Measurements from ENCODE around the gene POLD2.

POLD2 gene

DNA sequence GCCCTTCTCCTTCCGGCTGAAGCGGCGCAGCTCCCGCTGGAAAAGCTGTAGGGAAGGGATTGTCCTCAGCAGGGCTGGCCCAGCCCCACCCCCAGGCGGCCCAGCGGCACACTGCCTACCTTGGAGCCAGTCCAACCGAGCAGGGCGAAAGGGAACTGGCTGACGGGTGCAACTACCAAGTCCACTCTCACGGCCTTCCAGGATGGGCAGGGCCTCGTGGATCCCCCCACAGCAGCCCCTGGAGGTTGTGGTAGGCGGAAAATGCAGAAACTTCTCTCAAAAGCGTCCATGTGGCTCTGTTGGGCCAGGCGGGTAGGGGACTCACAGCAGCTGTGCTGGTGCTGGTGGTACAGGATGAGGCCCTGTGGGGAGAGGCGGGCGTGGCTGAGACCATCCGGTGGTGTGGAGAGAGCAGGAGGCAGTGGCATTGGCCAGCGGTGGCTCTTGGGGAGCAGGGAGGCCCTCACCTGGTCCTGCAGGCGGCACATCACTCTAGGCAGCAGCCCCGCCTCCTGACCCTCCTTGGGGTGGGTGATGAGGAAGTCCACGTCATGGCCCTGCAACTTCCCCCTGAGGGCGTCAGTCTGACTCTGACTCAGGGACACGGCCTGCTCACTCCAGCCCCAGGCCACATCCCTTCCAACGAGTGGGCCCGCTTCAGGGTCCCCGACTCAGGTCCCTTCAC lies 49.5 kb downstream of the POLD2 start:
- no peak overlapping the region for H3K4me3 ChIP-seq (ENCODE audit: low read depth, low read length)
- TF ChIP-seq, protein P1, sequence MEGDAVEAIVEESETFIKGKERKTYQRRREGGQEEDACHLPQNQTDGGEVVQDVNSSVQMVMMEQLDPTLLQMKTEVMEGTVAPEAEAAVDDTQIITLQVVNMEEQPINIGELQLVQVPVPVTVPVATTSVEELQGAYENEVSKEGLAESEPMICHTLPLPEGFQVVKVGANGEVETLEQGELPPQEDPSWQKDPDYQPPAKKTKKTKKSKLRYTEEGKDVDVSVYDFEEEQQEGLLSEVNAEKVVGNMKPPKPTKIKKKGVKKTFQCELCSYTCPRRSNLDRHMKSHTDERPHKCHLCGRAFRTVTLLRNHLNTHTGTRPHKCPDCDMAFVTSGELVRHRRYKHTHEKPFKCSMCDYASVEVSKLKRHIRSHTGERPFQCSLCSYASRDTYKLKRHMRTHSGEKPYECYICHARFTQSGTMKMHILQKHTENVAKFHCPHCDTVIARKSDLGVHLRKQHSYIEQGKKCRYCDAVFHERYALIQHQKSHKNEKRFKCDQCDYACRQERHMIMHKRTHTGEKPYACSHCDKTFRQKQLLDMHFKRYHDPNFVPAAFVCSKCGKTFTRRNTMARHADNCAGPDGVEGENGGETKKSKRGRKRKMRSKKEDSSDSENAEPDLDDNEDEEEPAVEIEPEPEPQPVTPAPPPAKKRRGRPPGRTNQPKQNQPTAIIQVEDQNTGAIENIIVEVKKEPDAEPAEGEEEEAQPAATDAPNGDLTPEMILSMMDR (IDR thresholded peaks at IDR 0.05; ENCODE audit: low read depth, low read length) = no peak
- peak; percentile 38 for TF ChIP-seq POLR2A (IDR thresholded peaks at IDR 0.05; ENCODE audit: extremely low read depth, insufficient read length)
- DNase-seq (ENCODE audit: low read depth) = peak; percentile 85

DNA sequence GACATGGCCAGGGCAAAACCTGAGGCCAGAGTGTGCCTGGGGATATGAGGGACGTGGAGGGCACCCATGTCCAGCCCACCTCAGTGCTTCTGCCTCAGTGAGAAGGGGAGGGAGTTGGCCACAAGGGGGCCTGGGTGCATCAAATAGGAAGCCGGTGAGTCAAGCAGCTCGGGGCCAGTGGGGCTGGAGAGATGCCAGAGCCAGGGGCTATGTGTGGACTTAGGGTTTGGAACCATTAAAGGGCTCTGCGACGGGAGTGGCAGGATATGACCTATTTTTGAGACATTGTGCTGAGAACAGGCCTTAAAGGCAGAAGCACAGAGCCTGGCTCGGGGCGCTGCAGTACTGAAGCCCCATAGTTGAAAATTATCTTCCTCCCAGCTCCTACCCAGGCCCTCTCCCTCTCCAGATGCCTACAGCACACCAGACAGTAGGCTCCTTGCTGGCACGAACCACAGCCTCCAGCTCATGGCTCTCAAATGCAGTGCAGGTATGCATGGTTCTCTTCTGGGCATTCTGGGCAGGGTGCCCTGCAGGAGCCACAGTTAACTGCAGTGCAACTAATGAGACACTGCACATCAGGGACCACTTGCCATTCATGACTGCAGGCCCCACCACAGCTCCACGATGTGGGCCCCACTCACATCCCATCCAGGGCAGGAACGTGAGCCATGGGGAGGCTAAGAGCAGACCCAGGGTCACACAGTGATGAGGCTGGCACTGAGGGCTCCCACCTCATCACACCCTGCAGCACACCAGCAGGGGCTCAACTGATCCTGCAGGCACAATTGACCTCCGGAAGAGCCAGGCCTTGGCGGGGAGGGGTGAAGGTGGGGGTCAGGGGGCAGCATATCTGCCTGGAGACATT lies 50.8 kb downstream of the POLD2 start:
- peak; percentile 32 for TF ChIP-seq POLR2A (IDR thresholded peaks at IDR 0.05; ENCODE audit: extremely low read depth, insufficient read length)
- TF ChIP-seq, protein P1 (IDR thresholded peaks at IDR 0.05; ENCODE audit: low read depth, low read length) = peak; percentile 92
- TF ChIP-seq, protein P2, sequence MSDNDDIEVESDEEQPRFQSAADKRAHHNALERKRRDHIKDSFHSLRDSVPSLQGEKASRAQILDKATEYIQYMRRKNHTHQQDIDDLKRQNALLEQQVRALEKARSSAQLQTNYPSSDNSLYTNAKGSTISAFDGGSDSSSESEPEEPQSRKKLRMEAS (IDR thresholded peaks at IDR 0.05; ENCODE audit: low read depth, low read length) = no peak
- peak; percentile 83 for DNase-seq (ENCODE audit: low read depth)
- H3K4me3 ChIP-seq (ENCODE audit: low read depth, low read length) = no peak overlapping the region

GRCh38 chr7:44071726-44072363 lies 51.5 kb downstream of the POLD2 start:
- H3K4me3 ChIP-seq (ENCODE audit: low read depth, low read length) = no peak overlapping the region
- TF ChIP-seq POLR2A (IDR thresholded peaks at IDR 0.05; ENCODE audit: extremely low read depth, insufficient read length) (no peak), MYC (IDR thresholded peaks at IDR 0.05; ENCODE audit: low read depth, low read length) (no peak)
- TF ChIP-seq, protein P1 (IDR thresholded peaks at IDR 0.05; ENCODE audit: low read depth, low read length) = no peak
- TF ChIP-seq, protein P2 (IDR thresholded peaks at IDR 0.05; ENCODE audit: low read depth, low read length) = no peak
- no peak for DNase-seq (ENCODE audit: low read depth)

GRCh38 chr7:44068054-44068453 lies 55.3 kb downstream of the POLD2 start:
- DNase-seq (ENCODE audit: low read depth) = no peak
- TF ChIP-seq, protein P1 (IDR thresholded peaks at IDR 0.05; ENCODE audit: low read depth, low read length) = no peak
- TF ChIP-seq POLR2A (IDR thresholded peaks at IDR 0.05; ENCODE audit: extremely low read depth, insufficient read length) = no peak
- TF ChIP-seq, protein P2 (IDR thresholded peaks at IDR 0.05; ENCODE audit: low read depth, low read length) = no peak
- no peak for TF ChIP-seq MYC (IDR thresholded peaks at IDR 0.05; ENCODE audit: low read depth, low read length)
- no peak overlapping the region for H3K4me3 ChIP-seq (ENCODE audit: low read depth, low read length)

DNA sequence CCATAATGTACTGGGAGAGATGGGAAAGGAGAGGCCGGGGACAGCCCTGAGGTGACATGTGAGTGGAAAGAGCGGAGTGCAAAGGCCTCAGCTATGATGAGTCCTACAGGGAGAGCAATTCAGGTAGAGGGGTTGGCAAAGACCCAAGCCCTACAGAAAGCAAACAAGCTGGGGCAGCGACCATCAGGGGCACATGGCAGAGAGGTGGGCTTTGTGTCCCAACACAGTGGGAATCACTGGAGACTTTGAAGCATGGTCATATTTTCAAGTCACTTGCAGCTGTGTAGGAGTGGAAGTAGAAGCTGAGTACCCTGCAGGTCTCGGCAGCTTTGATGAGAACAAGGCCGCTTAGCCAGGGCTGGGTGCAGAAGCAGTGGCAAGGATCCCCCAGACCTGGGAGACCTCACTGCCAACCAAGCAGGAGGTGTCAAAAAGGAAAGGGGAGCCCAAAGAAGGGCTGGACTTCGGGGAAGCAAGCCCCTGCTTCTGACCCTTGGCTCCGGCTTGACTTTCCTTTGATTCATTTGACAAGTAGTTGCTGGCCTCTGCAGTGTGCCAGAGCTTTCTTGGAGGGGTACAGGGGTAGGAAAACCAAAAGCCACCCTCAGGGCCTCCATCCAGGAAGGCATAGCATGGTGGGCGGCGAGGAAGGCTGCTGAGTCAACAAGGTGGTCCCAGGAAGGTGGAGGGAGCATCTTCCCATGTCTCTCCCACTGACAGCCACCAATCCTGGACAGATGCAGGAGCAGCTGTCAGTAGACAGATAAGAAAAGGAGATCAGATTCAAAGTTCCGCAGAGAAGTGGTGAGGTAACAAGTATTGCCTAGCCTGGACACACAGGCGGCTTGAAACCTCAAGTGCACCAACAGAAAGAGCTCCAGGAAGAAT lies 56.0 kb downstream of the POLD2 start:
- peak; percentile 33 for DNase-seq (ENCODE audit: low read depth)
- TF ChIP-seq, protein P2 (IDR thresholded peaks at IDR 0.05; ENCODE audit: low read depth, low read length) = no peak
- TF ChIP-seq POLR2A (IDR thresholded peaks at IDR 0.05; ENCODE audit: extremely low read depth, insufficient read length) (no peak), MYC (IDR thresholded peaks at IDR 0.05; ENCODE audit: low read depth, low read length) (no peak)
- H3K4me3 ChIP-seq (ENCODE audit: low read depth, low read length) = no peak overlapping the region

Measured in NB4 (cell line).